Ramos (cell line): ENCODE data around the gene GTF2IRD1.
"Not testable (repeated sequence)": the region's sequence is repeated elsewhere in the genome, so short reads cannot be mapped to it uniquely, and the experiment has no call there.

Experiments used
- in situ Hi-C: fragments of 300-500 bp; cut with MboI; formaldehyde crosslinking; loops from one replicate; pipeline ENCODE4 v1.14.3; 2022; ENCODE audit warnings: low sequenced_read_pairs; ENCODE audit not compliant: unreplicated experiment

Gene GTF2IRD1

GRCh38 chr7:74428023-74428422 is 25.7 kb upstream of the GTF2IRD1 start:
- in situ Hi-C loops: no loop called here

- in situ Hi-C loops: no loop called here
Observed at GRCh38 chr7:74429153-74429747, 24.5 kb upstream of the GTF2IRD1 start.

GRCh38 chr7:74430409-74430808 is 23.3 kb upstream of the GTF2IRD1 start:
- in situ Hi-C loops: loop anchor here (5.0 kb wide), 1 partner anchor 52 kb away; no protein-coding TSS in a partner anchor

GRCh38 chr7:74430961-74431466 is 22.7 kb upstream of the GTF2IRD1 start:
- in situ Hi-C loops: loop anchor here (5.0 kb wide), 1 partner anchor 51 kb away; no protein-coding TSS in a partner anchor

GRCh38 chr7:74437291-74437571 is 16.5 kb upstream of the GTF2IRD1 start:
- in situ Hi-C loops: not testable (repeated sequence)

GRCh38 chr7:74438327-74438726 is 15.4 kb upstream of the GTF2IRD1 start:
- in situ Hi-C loops: no loop called here

- in situ Hi-C loops: no loop called here
Observed at GRCh38 chr7:74439541-74439940, 14.2 kb upstream of the GTF2IRD1 start.

GRCh38 chr7:74440143-74440542 is 13.6 kb upstream of the GTF2IRD1 start:
- in situ Hi-C loops: loop anchor here (10.0 kb wide), 1 partner anchor 125 kb away; no protein-coding TSS in a partner anchor

GRCh38 chr7:74441801-74442200 is 11.9 kb upstream of the GTF2IRD1 start:
- in situ Hi-C loops: loop anchor here (10.0 kb wide), 1 partner anchor 123 kb away; no protein-coding TSS in a partner anchor

- in situ Hi-C loops: loop anchor here (10.0 kb wide), 1 partner anchor 121 kb away; no protein-coding TSS in a partner anchor
Observed at GRCh38 chr7:74443543-74444247, 10.0 kb upstream of the GTF2IRD1 start.

GRCh38 chr7:74449144-74449543 is 4.6 kb upstream of the GTF2IRD1 start:
- in situ Hi-C loops: loop anchor here (10.0 kb wide), 1 partner anchor 116 kb away; no protein-coding TSS in a partner anchor

- in situ Hi-C loops: loop anchor here (10.0 kb wide), 1 partner anchor 115 kb away; no protein-coding TSS in a partner anchor
Observed at GRCh38 chr7:74449809-74450397, 3.8 kb upstream of the GTF2IRD1 start.

- in situ Hi-C loops: no loop called here
Observed at GRCh38 chr7:74452748-74453321, 871 bp upstream of the GTF2IRD1 start.

GRCh38 chr7:74454021-74454924 is 567 bp downstream of the GTF2IRD1 start:
- in situ Hi-C loops: no loop called here

GRCh38 chr7:74454925-74455288 is 1.2 kb downstream of the GTF2IRD1 start:
- in situ Hi-C loops: no loop called here

GRCh38 chr7:74455291-74455804 is 1.6 kb downstream of the GTF2IRD1 start:
- in situ Hi-C loops: no loop called here

- in situ Hi-C loops: no loop called here
Observed at GRCh38 chr7:74455928-74456327, 2.2 kb downstream of the GTF2IRD1 start.

- in situ Hi-C loops: no loop called here
Observed at GRCh38 chr7:74457007-74457406, 3.3 kb downstream of the GTF2IRD1 start.

- in situ Hi-C loops: no loop called here
Observed at GRCh38 chr7:74461970-74462706, 8.4 kb downstream of the GTF2IRD1 start.
